Mammary epithelial cell (primary cell): ENCODE data around the gene SLC25A21.

Source experiments
- CTCF ChIP-seq, 2 donors: IDR thresholded peaks in 1 of 2; conservative IDR thresholded peaks in 1 of 2; 2 replicates each; pipeline ENCODE4 v1.5.1; 2011 to 2012; ENCODE audit warnings: inconsistent platforms in 2 of 2, low read length in 2 of 2, mild to moderate bottlenecking in 2 of 2, control low read depth in 1 of 2, low read depth in 1 of 2; ENCODE audit not compliant: insufficient read depth in 1 of 2; ENCODE audit errors: extremely low read depth in 1 of 2
- EZH2 ChIP-seq: IDR thresholded peaks from 2 replicates; pipeline ENCODE4 v1.6.1; 2012; ENCODE audit warnings: low read length, inconsistent platforms, borderline replicate concordance

- no peak for TF ChIP-seq CTCF (conservative IDR thresholded peaks at IDR 0.05 in 1 of 2, IDR thresholded peaks at IDR 0.05 in 1 of 2; ENCODE audit: extremely low read depth in 1 of 2, insufficient read depth in 1 of 2, low read depth in 1 of 2, low read length in 2 of 2)
- no peak for TF ChIP-seq EZH2
Observed at GRCh38 chr14:36860831-36861230, 311.6 kb downstream of the SLC25A21 start.
